Keratinocyte (primary cell): ENCODE data around the gene ANTXR2. TPM values are rescaled to one million over a fixed set of nuclear protein-coding genes. Genes with fewer than 3 reads are reported as not detected.

ENCODE experiments used
- DNase-seq: peaks from one replicate; pipeline ENCODE4 v3.0.0-alpha.2; 2011; ENCODE audit warnings: low read depth, missing footprints, low spot score
- FAIRE-seq: peaks from 2 replicates; lab custom pipeline; 2011; peaks lifted over from hg19 to GRCh38; lab: Jason Lieb, UNC
- H2AFZ ChIP-seq: 2 replicates; pipeline ENCODE4 v1.6.0; 2012; ENCODE audit warnings: low read length, control low read depth, inconsistent platforms; ENCODE audit not compliant: control insufficient read depth
- H3K27ac ChIP-seq: 2 replicates; pipeline ENCODE4 v1.5.1; 2011; ENCODE audit warnings: low read length; ENCODE audit not compliant: control insufficient read depth, insufficient read depth
- H3K27me3 ChIP-seq: 3 replicates; pipeline ENCODE4 v1.6.0; 2011; ENCODE audit warnings: low read length; ENCODE audit not compliant: control insufficient read depth, insufficient read depth; ENCODE audit errors: extremely low read depth
- H3K36me3 ChIP-seq, 2 experiments: 2 replicates in 1 of 2; 3 replicates in 1 of 2; pipeline ENCODE4 v1.5.1; 2011; ENCODE audit warnings: low read length in 2 of 2, mild to moderate bottlenecking in 1 of 2; ENCODE audit not compliant: control insufficient read depth in 2 of 2, insufficient read depth in 2 of 2; ENCODE audit errors: extremely low read depth in 1 of 2
- H3K4me1 ChIP-seq: 3 replicates; pipeline ENCODE4 v1.5.1; 2011; ENCODE audit warnings: low read length; ENCODE audit not compliant: control insufficient read depth, insufficient read depth; ENCODE audit errors: extremely low read depth
- H3K4me2 ChIP-seq: 3 replicates; pipeline ENCODE4 v1.6.0; 2011; ENCODE audit warnings: low read depth, low read length; ENCODE audit not compliant: control insufficient read depth, insufficient read depth; ENCODE audit errors: extremely low read depth
- H3K4me3 ChIP-seq, 3 experiments: fragments of 200-600 bp in 1 of 3; sonication (generic) in 1 of 3; 2 replicates in 2 of 3; 3 replicates in 1 of 3; pipeline ENCODE4 v1.5.1; 2011 to 2016; ENCODE audit warnings: low read length in 3 of 3, mild to moderate bottlenecking in 3 of 3, control low read depth in 2 of 3, inconsistent platforms in 1 of 3, low read depth in 1 of 3, mixed read lengths in 1 of 3, mixed run types in 1 of 3, moderate library complexity in 1 of 3; ENCODE audit not compliant: control insufficient read depth in 2 of 3, insufficient read depth in 2 of 3; ENCODE audit errors: extremely low read depth in 1 of 3
- H3K79me2 ChIP-seq: 2 replicates; pipeline ENCODE4 v1.6.0; 2012; ENCODE audit warnings: low read length; ENCODE audit not compliant: control insufficient read depth, insufficient read depth
- H3K9ac ChIP-seq: 3 replicates; pipeline ENCODE4 v1.6.0; 2011; ENCODE audit warnings: low read length; ENCODE audit not compliant: control insufficient read depth, insufficient read depth; ENCODE audit errors: extremely low read depth
- H3K9me1 ChIP-seq: 3 replicates; pipeline ENCODE4 v1.6.0; 2011; ENCODE audit warnings: low read length; ENCODE audit not compliant: control insufficient read depth, insufficient read depth; ENCODE audit errors: extremely low read depth
- H3K9me3 ChIP-seq: 2 replicates; pipeline ENCODE4 v1.5.1; 2012; ENCODE audit warnings: low read depth, low read length; ENCODE audit not compliant: control insufficient read depth
- H4K20me1 ChIP-seq: 3 replicates; pipeline ENCODE4 v1.6.0; 2011; ENCODE audit warnings: low read length; ENCODE audit not compliant: control insufficient read depth, insufficient read depth; ENCODE audit errors: extremely low read depth
- EZH2 ChIP-seq: IDR thresholded peaks from one replicate; pipeline ENCODE4 v1.6.1; 2012; ENCODE audit warnings: inconsistent platforms, mild to moderate bottlenecking, low read length, moderate library complexity
- dilution Hi-C: fragments of 300-500 bp; cut with MboI; formaldehyde crosslinking; loops from one replicate; pipeline ENCODE4 v1.7.0; 2020; ENCODE audit warnings: low sequenced_read_pairs; ENCODE audit not compliant: extremely low pct_ligation_motif_present
- polyA plus RNA-seq, 5 experiments: library from polyadenylated mRNA; depleted of rRNA in 3 of 5; stranded (reverse) in 3 of 5; stranded (forward) in 1 of 5; unstranded in 1 of 5; fragments of >200 nt; gene quantifications; 1 replicate in 1 of 5; 2 replicates in 3 of 5; 3 replicates in 1 of 5; pipeline versions ENCODE4 v1.2.1 to v1.2.3, GENCODE V29; 2011 to 2012; ENCODE audit warnings: missing spikeins in 2 of 5, low read depth in 1 of 5, low replicate concordance in 1 of 5
- TF ChIP-seq, protein P1 (sequence below), 3 experiments: IDR thresholded peaks in 1 of 3; conservative IDR thresholded peaks in 1 of 3; optimal IDR thresholded peaks in 1 of 3; 2 replicates in 2 of 3; 3 replicates in 1 of 3; pipeline versions ENCODE3 to v1.5.1; 2011; ENCODE audit warnings: low read length in 3 of 3, mild to moderate bottlenecking in 3 of 3, moderate library complexity in 2 of 3, control low read depth in 1 of 3, inconsistent platforms in 1 of 3; ENCODE audit not compliant: insufficient read depth in 2 of 3; ENCODE audit errors: extremely low read depth in 1 of 3

ANTXR2 gene
- polyA plus RNA-seq, 1 donor (not counting 4 experiments of a cell fraction or from before 2014, with no cell fraction given): 89.1 TPM

GRCh38 chr4:79869597-79870237, 203.3 kb downstream of the ANTXR2 start:
- Histone ChIP-seq H3K9me1 (no peaks in the 10 kb centered on the region), H4K20me1 (no peaks in the 10 kb centered on the region), H3K79me2 (no peaks in the 10 kb centered on the region), H3K4me3 (no peak overlapping the region), H3K9me3 (no peaks in the 10 kb centered on the region), H3K27me3 (no peaks in the 10 kb centered on the region), H3K4me2 (no peak overlapping the region), H3K4me1 (no peaks in the 10 kb centered on the region), H3K27ac (no peak overlapping the region), H3K9ac (no peak overlapping the region), H3K36me3 (no peaks in the 10 kb centered on the region), H2AFZ (no peak overlapping the region)
- dilution Hi-C loops: no loop called here
- DNase-seq (no peak), FAIRE-seq (no peak)
- TF ChIP-seq, protein P1, sequence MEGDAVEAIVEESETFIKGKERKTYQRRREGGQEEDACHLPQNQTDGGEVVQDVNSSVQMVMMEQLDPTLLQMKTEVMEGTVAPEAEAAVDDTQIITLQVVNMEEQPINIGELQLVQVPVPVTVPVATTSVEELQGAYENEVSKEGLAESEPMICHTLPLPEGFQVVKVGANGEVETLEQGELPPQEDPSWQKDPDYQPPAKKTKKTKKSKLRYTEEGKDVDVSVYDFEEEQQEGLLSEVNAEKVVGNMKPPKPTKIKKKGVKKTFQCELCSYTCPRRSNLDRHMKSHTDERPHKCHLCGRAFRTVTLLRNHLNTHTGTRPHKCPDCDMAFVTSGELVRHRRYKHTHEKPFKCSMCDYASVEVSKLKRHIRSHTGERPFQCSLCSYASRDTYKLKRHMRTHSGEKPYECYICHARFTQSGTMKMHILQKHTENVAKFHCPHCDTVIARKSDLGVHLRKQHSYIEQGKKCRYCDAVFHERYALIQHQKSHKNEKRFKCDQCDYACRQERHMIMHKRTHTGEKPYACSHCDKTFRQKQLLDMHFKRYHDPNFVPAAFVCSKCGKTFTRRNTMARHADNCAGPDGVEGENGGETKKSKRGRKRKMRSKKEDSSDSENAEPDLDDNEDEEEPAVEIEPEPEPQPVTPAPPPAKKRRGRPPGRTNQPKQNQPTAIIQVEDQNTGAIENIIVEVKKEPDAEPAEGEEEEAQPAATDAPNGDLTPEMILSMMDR (optimal IDR thresholded peaks at IDR 0.05 in 1 of 3, IDR thresholded peaks at IDR 0.05 in 1 of 3, conservative IDR thresholded peaks at IDR 0.05 in 1 of 3; ENCODE audit: extremely low read depth in 1 of 3, insufficient read depth in 2 of 3, low read length in 3 of 3): no peak
- TF ChIP-seq EZH2: no peak

DNA sequence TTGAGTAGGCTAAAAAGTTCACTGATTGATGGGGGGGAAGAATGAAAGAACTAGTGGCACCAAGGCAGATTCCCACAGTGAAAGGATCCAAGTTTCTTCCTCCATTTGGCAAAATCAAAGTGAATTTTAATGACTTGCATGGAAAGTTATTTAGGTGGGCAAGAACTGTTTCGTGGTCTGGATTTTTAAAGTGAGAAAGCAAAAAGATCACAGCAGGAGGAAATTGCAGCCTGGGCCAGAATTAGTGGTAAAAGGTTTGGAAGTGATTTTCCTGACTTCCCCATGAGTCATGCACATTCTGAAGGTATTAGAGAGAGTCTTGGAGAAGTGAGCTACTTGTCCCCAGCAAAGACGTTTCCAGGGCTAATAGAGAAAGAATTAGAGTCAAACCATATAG, 207.8 kb downstream of the ANTXR2 start:
- H3K36me3 ChIP-seq: no peaks in the 10 kb centered on the region
- no peaks in the 10 kb centered on the region for H3K4me1 ChIP-seq
- H3K27me3 ChIP-seq: no peaks in the 10 kb centered on the region
- no peaks in the 10 kb centered on the region for H3K9me1 ChIP-seq
- TF ChIP-seq EZH2: no peak
- TF ChIP-seq, protein P1 (optimal IDR thresholded peaks at IDR 0.05 in 1 of 3, IDR thresholded peaks at IDR 0.05 in 1 of 3, conservative IDR thresholded peaks at IDR 0.05 in 1 of 3; ENCODE audit: extremely low read depth in 1 of 3, insufficient read depth in 2 of 3, low read length in 3 of 3): no peak
- H3K4me2 ChIP-seq: no peak overlapping the region
- DNase-seq (no peak), FAIRE-seq (peak; percentile 36)
- H3K79me2 ChIP-seq: no peaks in the 10 kb centered on the region
- H3K27ac ChIP-seq: no peak overlapping the region
- dilution Hi-C loops: no loop called here
- no peak overlapping the region for H2AFZ ChIP-seq
- H3K9me3 ChIP-seq: no peaks in the 10 kb centered on the region
- H3K4me3 ChIP-seq: no peak overlapping the region
- H4K20me1 ChIP-seq: no peaks in the 10 kb centered on the region
- H3K9ac ChIP-seq: no peak overlapping the region
